OCI-LY7 (cell line): ENCODE results near the gene NFKBIE. TPM values are rescaled to one million over a fixed set of nuclear protein-coding genes. Genes with fewer than 3 reads are reported as not detected.

Experiments used
- BruUV-seq: library from RNA; stranded (reverse); fragments of 400-500 nt; replicated peaks from 2 replicates; lab custom pipeline; 2021; lab: Mats Ljungman, UMichigan
- CTCF ChIA-PET: fragments of 300-600 bp; sonication (Branson Sonifier 250); formaldehyde crosslinking; loops from one replicate; lab custom pipeline; 2022; ENCODE audit warnings: antibody characterized with exemption; ENCODE audit not compliant: unreplicated experiment; lab: Charles Lee
- POLR2A ChIA-PET: fragments of 300-600 bp; sonication (Branson Sonifier 250); formaldehyde crosslinking; loops from one replicate; lab custom pipeline; 2022; ENCODE audit warnings: antibody characterized with exemption; lab: Charles Lee
- DNase-seq: peaks from one replicate; pipeline ENCODE4 v3.0.0-alpha.2; 2015; ENCODE audit warnings: low spot score
- H2AFZ ChIP-seq: fragments of 200-600 bp; sonication (generic), shearing (Covaris generic); 2 replicates; pipeline ENCODE4 v1.6.1; 2014; ENCODE audit warnings: mild to moderate bottlenecking, antibody characterized with exemption, low read length, moderate library complexity
- H3K27ac ChIP-seq: fragments of 200-600 bp; sonication (generic); 2 replicates; pipeline ENCODE4 v1.5.1; 2014; ENCODE audit warnings: mixed run types, low read depth, mild to moderate bottlenecking, moderate library complexity, low read length, inconsistent platforms; ENCODE audit not compliant: poor library complexity, severe bottlenecking
- H3K36me3 ChIP-seq: fragments of 200-600 bp; sonication (generic); 2 replicates; pipeline ENCODE4 v1.6.1; 2014; ENCODE audit warnings: mild to moderate bottlenecking, antibody characterized with exemption, low read length, moderate library complexity, mixed read lengths; ENCODE audit not compliant: insufficient read depth
- H3K4me1 ChIP-seq: fragments of 200-600 bp; sonication (generic); 2 replicates; pipeline ENCODE4 v1.5.1; 2014; ENCODE audit warnings: mild to moderate bottlenecking, low read length; ENCODE audit not compliant: insufficient read depth, poor library complexity, severe bottlenecking
- H3K4me2 ChIP-seq: fragments of 200-600 bp; sonication (generic); 2 replicates; pipeline ENCODE4 v1.6.1; 2014; ENCODE audit warnings: mild to moderate bottlenecking, low read length
- H3K4me3 ChIP-seq: fragments of 200-600 bp; sonication (generic); 2 replicates; pipeline ENCODE4 v1.5.1; 2014; ENCODE audit warnings: mild to moderate bottlenecking, low read depth, low read length; ENCODE audit not compliant: poor library complexity, severe bottlenecking
- H3K79me2 ChIP-seq: fragments of 200-600 bp; sonication (generic); 2 replicates; pipeline ENCODE4 v1.6.1; 2016; ENCODE audit warnings: low read depth, mild to moderate bottlenecking, low read length, moderate library complexity, mixed read lengths; ENCODE audit not compliant: insufficient read depth
- H3K9me2 ChIP-seq: fragments of 200-600 bp; sonication (generic); 2 replicates; pipeline ENCODE4 v1.6.1; 2016; ENCODE audit warnings: mild to moderate bottlenecking, low read length, mixed read lengths; ENCODE audit not compliant: insufficient read depth
- H3K9me3 ChIP-seq: fragments of 200-600 bp; sonication (generic); 2 replicates; pipeline ENCODE4 v1.6.1; 2014; ENCODE audit warnings: mild to moderate bottlenecking, mixed run types, low read length, mixed read lengths
- H4K20me1 ChIP-seq: fragments of 200-600 bp; sonication (generic); 2 replicates; pipeline ENCODE4 v1.6.1; 2014; ENCODE audit warnings: mild to moderate bottlenecking, antibody characterized with exemption, low read length, moderate library complexity, mixed read lengths; ENCODE audit not compliant: insufficient read depth
- EZH2phosphoT487 ChIP-seq: fragments of 200-600 bp; sonication (generic); IDR thresholded peaks from 2 replicates; pipeline ENCODE4 v1.6.1; 2018; ENCODE audit warnings: low read depth, borderline replicate concordance, mild to moderate bottlenecking, mixed run types, antibody characterized with exemption, low read length, moderate library complexity, mixed read lengths
- intact Hi-C: fragments of 100-400 bp; cut with micrococcal nuclease; formaldehyde crosslinking; loops from one replicate; pipeline ENCODE4 v1.10.0; 2022; ENCODE audit not compliant: unreplicated experiment
- total RNA-seq, 2 experiments: library from RNA; depleted of rRNA in 1 of 2; stranded (reverse); fragments of >200 nt in 1 of 2; shearing (Covaris generic) in 1 of 2; gene quantifications; 2 replicates each; pipeline ENCODE4 v1.2.3, GENCODE V29; 2014 to 2022
- TF ChIP-seq, protein P1 (sequence below): fragments of 200-600 bp; sonication (generic); conservative IDR thresholded peaks from 2 replicates; pipeline ENCODE4 v1.5.1; 2014; ENCODE audit warnings: mild to moderate bottlenecking, antibody characterized with exemption, low read length, moderate library complexity, mixed read lengths

The NFKBIE gene
- total RNA-seq, 2 experiments from 2014 or later, result 24.8 to 43.1 TPM

GRCh38 chr6:44278315-44278714 lies 13.0 kb upstream of the NFKBIE start:
- POLR2A ChIA-PET, result no interaction called here
- H3K4me2 ChIP-seq, result no peak overlapping the region
- no peak for TF ChIP-seq EZH2phosphoT487
- TF ChIP-seq, protein P1, sequence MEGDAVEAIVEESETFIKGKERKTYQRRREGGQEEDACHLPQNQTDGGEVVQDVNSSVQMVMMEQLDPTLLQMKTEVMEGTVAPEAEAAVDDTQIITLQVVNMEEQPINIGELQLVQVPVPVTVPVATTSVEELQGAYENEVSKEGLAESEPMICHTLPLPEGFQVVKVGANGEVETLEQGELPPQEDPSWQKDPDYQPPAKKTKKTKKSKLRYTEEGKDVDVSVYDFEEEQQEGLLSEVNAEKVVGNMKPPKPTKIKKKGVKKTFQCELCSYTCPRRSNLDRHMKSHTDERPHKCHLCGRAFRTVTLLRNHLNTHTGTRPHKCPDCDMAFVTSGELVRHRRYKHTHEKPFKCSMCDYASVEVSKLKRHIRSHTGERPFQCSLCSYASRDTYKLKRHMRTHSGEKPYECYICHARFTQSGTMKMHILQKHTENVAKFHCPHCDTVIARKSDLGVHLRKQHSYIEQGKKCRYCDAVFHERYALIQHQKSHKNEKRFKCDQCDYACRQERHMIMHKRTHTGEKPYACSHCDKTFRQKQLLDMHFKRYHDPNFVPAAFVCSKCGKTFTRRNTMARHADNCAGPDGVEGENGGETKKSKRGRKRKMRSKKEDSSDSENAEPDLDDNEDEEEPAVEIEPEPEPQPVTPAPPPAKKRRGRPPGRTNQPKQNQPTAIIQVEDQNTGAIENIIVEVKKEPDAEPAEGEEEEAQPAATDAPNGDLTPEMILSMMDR, result no peak
- H3K9me2 ChIP-seq, result no peaks in the 10 kb centered on the region
- H3K27ac ChIP-seq, result no peak overlapping the region
- no peak for DNase-seq
- CTCF ChIA-PET, result no interaction called here
- H3K9me3 ChIP-seq, result no peaks in the 10 kb centered on the region
- intact Hi-C loops, result no loop called here
- no peaks in the 10 kb centered on the region for H3K36me3 ChIP-seq
- H3K79me2 ChIP-seq, result no peaks in the 10 kb centered on the region
- H3K4me3 ChIP-seq, result no peak overlapping the region
- BruUV-seq, result no TSS peak
- H2AFZ ChIP-seq, result no peak overlapping the region
- H3K4me1 ChIP-seq, result no peaks in the 10 kb centered on the region
- H4K20me1 ChIP-seq, result no peaks in the 10 kb centered on the region

GRCh38 chr6:44277763-44278162 lies 12.4 kb upstream of the NFKBIE start:
- Histone ChIP-seq H3K9me2 (no peaks in the 10 kb centered on the region), H3K4me2 (no peak overlapping the region), H3K79me2 (no peaks in the 10 kb centered on the region), H3K27ac (no peak overlapping the region), H3K4me1 (no peaks in the 10 kb centered on the region), H3K9me3 (no peaks in the 10 kb centered on the region), H4K20me1 (no peaks in the 10 kb centered on the region), H3K36me3 (no peaks in the 10 kb centered on the region), H2AFZ (no peak overlapping the region), H3K4me3 (no peak overlapping the region)
- POLR2A ChIA-PET, result no interaction called here
- CTCF ChIA-PET, result no interaction called here
- DNase-seq, result no peak
- no peak for TF ChIP-seq EZH2phosphoT487
- TF ChIP-seq, protein P1, result no peak
- BruUV-seq, result no TSS peak
- intact Hi-C loops, result no loop called here

DNA sequence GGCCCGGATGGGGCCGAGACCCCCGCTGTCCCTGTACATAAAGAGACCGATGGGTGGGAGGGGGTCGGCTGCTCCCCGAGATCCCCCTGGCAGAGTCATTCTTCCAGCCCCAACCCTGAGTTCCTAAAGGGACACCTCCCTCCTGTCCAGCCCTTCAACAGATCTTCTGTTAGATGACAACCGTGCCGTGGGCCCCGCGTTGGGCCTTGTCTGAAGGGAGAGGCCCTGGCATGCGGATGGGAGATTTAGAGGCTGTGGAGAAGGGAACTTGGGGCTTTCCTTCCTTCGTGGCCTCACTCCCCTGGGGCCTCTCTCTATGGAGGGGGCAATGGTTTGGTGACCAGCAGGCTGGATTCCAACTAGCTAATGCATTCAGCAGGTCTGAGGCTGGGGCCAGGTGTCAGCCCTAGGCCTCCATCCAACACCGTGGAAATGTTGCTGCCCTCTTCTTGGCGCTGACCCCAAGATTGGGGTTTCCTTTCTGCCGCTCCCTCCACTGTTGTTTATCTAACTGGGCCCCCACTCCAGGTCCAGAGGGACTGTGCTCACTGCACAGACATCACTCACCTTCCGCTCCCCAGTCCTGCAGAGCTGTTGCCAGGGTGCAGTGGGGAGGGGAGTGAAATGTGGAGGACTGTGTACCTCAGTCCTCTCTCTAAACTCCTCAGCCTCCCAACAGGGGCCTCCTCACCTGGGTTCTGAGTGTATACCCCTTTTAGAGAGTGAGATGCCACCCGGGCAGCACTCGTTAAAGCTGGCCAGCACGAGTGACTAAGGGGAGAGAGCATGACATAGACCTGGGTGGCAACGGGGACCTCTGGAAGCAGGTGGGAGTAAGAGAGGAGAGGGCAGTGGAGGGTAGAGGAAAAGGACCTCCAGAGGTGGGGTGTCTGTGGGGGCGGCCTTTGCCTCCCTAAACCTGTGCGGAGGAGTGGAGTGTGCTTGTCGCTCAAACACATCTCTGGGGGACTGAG lies 11.6 kb upstream of the NFKBIE start:
- no peaks in the 10 kb centered on the region for H4K20me1 ChIP-seq
- TF ChIP-seq EZH2phosphoT487, result no peak
- TF ChIP-seq, protein P1, result no peak
- DNase-seq, result no peak
- ChIA-PET POLR2A (no interaction called here), CTCF (no interaction called here)
- H3K36me3 ChIP-seq, result no peaks in the 10 kb centered on the region
- H2AFZ ChIP-seq, result no peak overlapping the region
- H3K79me2 ChIP-seq, result no peaks in the 10 kb centered on the region
- no peaks in the 10 kb centered on the region for H3K9me3 ChIP-seq
- no peak overlapping the region for H3K4me3 ChIP-seq
- no peak overlapping the region for H3K4me2 ChIP-seq
- no peaks in the 10 kb centered on the region for H3K4me1 ChIP-seq
- BruUV-seq, result no TSS peak
- intact Hi-C loops, result no loop called here
- no peaks in the 10 kb centered on the region for H3K9me2 ChIP-seq
- no peak overlapping the region for H3K27ac ChIP-seq
